GM23248 (cell line): ENCODE data around the gene RAB1A.

ENCODE experiments used
- EZH2 ChIP-seq: fragments of 200-600 bp; sonication (generic); IDR thresholded peaks from 2 replicates; pipeline ENCODE4 v1.6.1; 2018; ENCODE audit warnings: antibody characterized with exemption, mild to moderate bottlenecking; ENCODE audit not compliant: insufficient read depth, poor library complexity, severe bottlenecking
- EZH2phosphoT487 ChIP-seq: fragments of 200-600 bp; sonication (generic); IDR thresholded peaks from 2 replicates; pipeline ENCODE4 v1.6.1; 2018; ENCODE audit warnings: antibody characterized with exemption, moderate library complexity, mild to moderate bottlenecking, low read depth; ENCODE audit not compliant: insufficient read depth

DNA sequence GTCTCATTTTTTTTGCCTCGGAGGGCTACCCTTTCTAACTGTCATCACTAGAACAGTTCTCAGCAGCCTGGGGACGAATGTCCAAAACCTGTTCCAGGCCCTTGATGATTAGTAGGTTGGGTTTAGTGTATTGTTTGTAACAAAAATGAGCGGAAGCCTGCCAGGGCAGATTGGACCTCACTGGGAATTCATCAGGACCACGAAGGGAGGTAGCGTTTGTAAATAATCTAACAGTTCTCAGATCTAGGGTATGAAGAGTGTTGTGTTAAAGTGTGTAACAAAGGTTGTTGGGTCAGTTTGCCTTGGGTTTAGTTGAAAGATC, 72.9 kb downstream of the RAB1A start:
- no peak for TF ChIP-seq EZH2
- TF ChIP-seq EZH2phosphoT487 = no peak
